Measurements from ENCODE around the gene PRLH. TPM values are rescaled to one million over a fixed set of nuclear protein-coding genes. Genes with fewer than 3 reads are reported as not detected.

PRLH gene
- total RNA-seq, 1 experiment from 2014 or later = not detected

- TF ChIP-seq E2F4 (CRISPR knock-in tag; IDR thresholded peaks at IDR 0.05; ENCODE audit: borderline replicate concordance, low read depth) (no peak), ZNF121 (CRISPR knock-in tag; IDR thresholded peaks at IDR 0.05) (no peak), NFYB (CRISPR knock-in tag; conservative IDR thresholded peaks at IDR 0.05; ENCODE audit: low read depth) (no peak), ELF4 (CRISPR knock-in tag; IDR thresholded peaks at IDR 0.05; ENCODE audit: low read depth) (no peak), ATF2 (CRISPR knock-in tag; IDR thresholded peaks at IDR 0.05; ENCODE audit: borderline replicate concordance, low read depth) (no peak), GRHL2 (CRISPR knock-in tag; IDR thresholded peaks at IDR 0.05; ENCODE audit: insufficient replicate concordance, severe bottlenecking) (no peak)
These were observed 39.1 kb upstream of the PRLH start (continued) for GRCh38 chr2:237527233-237527632.

- no peaks in the 10 kb centered on the region for H3K9me3 Mint-ChIP-seq
- DNase-seq (ENCODE audit: low spot score) (no peak), ATAC-seq (no peak)
- no peak for TF ChIP-seq FOXK1 (CRISPR knock-in tag; IDR thresholded peaks at IDR 0.05)
- no peak overlapping the region for H3K4me3 Mint-ChIP-seq
- H3K4me1 Mint-ChIP-seq = peaks cover 11% of the 10 kb centered on the region
- ChIA-PET POLR2A (no interaction called here), CTCF (interaction anchor here (1.3 kb wide), 1 partner anchor 15 kb away, joined by 5 read pairs; no protein-coding TSS in a partner anchor)
- peaks cover 6% of the 10 kb centered on the region; the same call in 1 of the 2 replicates for H3K27me3 Mint-ChIP-seq (ENCODE audit: low read depth)
- no peaks in the 10 kb centered on the region; the same call in 1 of the 2 replicates for H3K36me3 Mint-ChIP-seq
- no peak overlapping the region for H3K27ac Mint-ChIP-seq
These were observed 38.6 kb upstream of the PRLH start for GRCh38 chr2:237527766-237528165.

- Mint-ChIP-seq H3K9me3 (no peaks in the 10 kb centered on the region), H3K27ac (no peak overlapping the region), H3K4me3 (no peak overlapping the region), H3K36me3 (no peaks in the 10 kb centered on the region; the same call in 1 of the 2 replicates), H3K4me1 (peaks cover 14% of the 10 kb centered on the region), H3K27me3 (ENCODE audit: low read depth) (peaks cover 6% of the 10 kb centered on the region; the same call in 1 of the 2 replicates)
- no peak for TF ChIP-seq ATF3 (CRISPR knock-in tag; conservative IDR thresholded peaks at IDR 0.05)
- no peak for TF ChIP-seq ZSCAN18 (CRISPR knock-in tag; IDR thresholded peaks at IDR 0.05)
- no peak for TF ChIP-seq NR2C2 (CRISPR knock-in tag; IDR thresholded peaks at IDR 0.05)
- no peak for TF ChIP-seq CTCF (IDR thresholded peaks at IDR 0.05)
- no peak for TF ChIP-seq ZBTB21 (CRISPR knock-in tag; IDR thresholded peaks at IDR 0.05; ENCODE audit: borderline replicate concordance)
- TF ChIP-seq MXD4 (CRISPR knock-in tag; IDR thresholded peaks at IDR 0.05; ENCODE audit: borderline replicate concordance) = no peak
- no peak for TF ChIP-seq USF1 (CRISPR knock-in tag; IDR thresholded peaks at IDR 0.05)
- no peak for TF ChIP-seq ZMAT4 (CRISPR knock-in tag; IDR thresholded peaks at IDR 0.05)
- no peak for TF ChIP-seq SMAD4 (CRISPR knock-in tag; IDR thresholded peaks at IDR 0.05)
- no peak for TF ChIP-seq ZNF232 (CRISPR knock-in tag; IDR thresholded peaks at IDR 0.05)
- TF ChIP-seq CBFB (CRISPR knock-in tag; IDR thresholded peaks at IDR 0.05; ENCODE audit: low read depth) = no peak
- POLR2A ChIA-PET = no interaction called here
- ATAC-seq (no peak), DNase-seq (ENCODE audit: low spot score) (no peak)
- CTCF ChIA-PET = interaction anchor here (2.0 to 2.9 kb wide), 2 partner anchors 17 to 42 kb away, joined by 7 to 10 read pairs; no protein-coding TSS in a partner anchor
These were observed 36.6 kb upstream of the PRLH start for GRCh38 chr2:237529452-237530402.
